Psoas muscle (tissue), 8 donors: ENCODE results near the gene MYO10. TPM values are rescaled to one million over a fixed set of nuclear protein-coding genes. Genes with fewer than 3 reads are reported as not detected.
"Not testable (repeated sequence)": the region's sequence is repeated elsewhere in the genome, so short reads cannot be mapped to it uniquely, and the experiment has no call there.

Experiments
- ATAC-seq, 4 donors: fragments of 200-7000 bp; cut with Tn5 transposase; one replicate each; pipeline ENCODE4 v1.9.1; 2020; ENCODE audit warnings: moderate library complexity in 3 of 4, mild to moderate bottlenecking in 2 of 4
- DNase-seq, 2 donors: peaks; one replicate each; pipeline ENCODE4 v3.0.0-alpha.2; 2020
- H3K27ac ChIP-seq: fragments of 200-600 bp; one replicate; pipeline ENCODE4 v1.8.0; 2022
- H3K27me3 ChIP-seq, 3 donors: fragments of 200-600 bp in 1 of 3; one replicate each; pipeline versions ENCODE4 v1.6.1 to v1.8.0; 2013 to 2022; ENCODE audit warnings: low read length in 2 of 3, mild to moderate bottlenecking in 2 of 3, moderate library complexity in 1 of 3; ENCODE audit not compliant: insufficient read depth in 3 of 3
- H3K36me3 ChIP-seq, 2 donors: fragments of 200-600 bp in 1 of 2; one replicate each; pipeline versions ENCODE4 v1.6.1 to v1.8.0; 2013 to 2022; ENCODE audit warnings: low read depth in 1 of 2, mild to moderate bottlenecking in 1 of 2, moderate library complexity in 1 of 2; ENCODE audit not compliant: insufficient read depth in 1 of 2
- H3K4me1 ChIP-seq: fragments of 200-600 bp; one replicate; pipeline ENCODE4 v1.8.0; 2022
- H3K4me3 ChIP-seq: fragments of 200-600 bp; one replicate; pipeline ENCODE4 v1.8.0; 2022; ENCODE audit warnings: mild to moderate bottlenecking
- H3K9me3 ChIP-seq: fragments of 200-600 bp; one replicate; pipeline ENCODE4 v1.8.0; 2022
- CTCF ChIP-seq: fragments of 200-600 bp; IDR thresholded peaks from one replicate; pipeline ENCODE4 v1.8.0; 2022; ENCODE audit warnings: antibody characterized with exemption
- WGBS, 3 donors: extraction: QIAGEN DNeasy Blood & Tissue Kit; methylation state at CpG; one replicate each; pipeline versions ENCODE4 v1.1.6 to v1.1.7; 2013; 5-methylcytosine and 5-hydroxymethylcytosine counted together
- intact Hi-C, 2 donors: fragments of 100-400 bp; cut with DNase I; formaldehyde crosslinking; loops; one replicate each; pipeline versions ENCODE4 v1.11.0 to v1.14.2; 2022
- polyA plus RNA-seq, 3 donors: library from polyadenylated mRNA; stranded (reverse); fragments of 200-250 nt; gene quantifications; one replicate each; pipeline ENCODE4 v1.2.3, GENCODE V29; 2013
- total RNA-seq, 4 donors: library from RNA; stranded (reverse); fragmentation: NEBNext Ultra II Directional in 2 of 4; extraction: Animal tissue kit (Norgen Biotek cat#: 25700) in 2 of 4; gene quantifications; one replicate each; pipeline versions ENCODE4 v1.2.1 to v1.2.4, GENCODE V29; 2021 to 2023
- donor health status: healthy with polysubstance abuse.
- donor health status: DM: no; HTN: no; CAD: no; lungs with moderate emphysema.
- donor health status: Bipolar disorder and iron deficiency.
- donor health status: healthy.
- donor health status: DM: yes; HTN: yes; CAD: no.
- donor health status: DM: no; HTN: no; CAD: no.
- donor health status: DM: no; HTN: no; CAD: no.
- donor health status: DM: yes; HTN: yes; CAD: no.

Gene MYO10
- total and polyA plus RNA-seq, 7 donors = 1.8 to 10.9 (median 10.0) TPM

- H3K9me3 ChIP-seq = no peaks in the 10 kb centered on the region
- no peak overlapping the region for H3K27ac ChIP-seq
- H3K4me1 ChIP-seq = no peaks in the 10 kb centered on the region
- WGBS, 3 donors = 85 to 91% (median 87%) methylated on average over 7 of the region's 7 CpGs
- intact Hi-C loops = no loop called here
- TF ChIP-seq CTCF = no peak
- no peaks in the 10 kb centered on the region for H3K36me3 ChIP-seq
- ATAC-seq = no peak
- no peak overlapping the region for H3K4me3 ChIP-seq
- no peak for DNase-seq
- no peaks in the 10 kb centered on the region for H3K27me3 ChIP-seq
These were observed 214.0 kb downstream of the MYO10 start for GRCh38 chr5:16722097-16722495.

GRCh38 chr5:16721151-16722096 is 214.7 kb downstream of the MYO10 start:
- DNase-seq (no peak), ATAC-seq (no peak)
- TF ChIP-seq CTCF = no peak
- no peaks in the 10 kb centered on the region for H3K4me1 ChIP-seq
- 80 to 83% (median 81%) methylated on average over 11 of the region's 11 CpGs for WGBS, 3 donors
- intact Hi-C loops = no loop called here
- H3K9me3 ChIP-seq = no peaks in the 10 kb centered on the region
- no peaks in the 10 kb centered on the region for H3K36me3 ChIP-seq
- H3K27ac ChIP-seq = no peak overlapping the region
- H3K27me3 ChIP-seq = no peaks in the 10 kb centered on the region
- no peak overlapping the region for H3K4me3 ChIP-seq

GRCh38 chr5:16718036-16718435 is 218.1 kb downstream of the MYO10 start:
- H3K4me1 ChIP-seq, H3K27me3 ChIP-seq, H3K27ac ChIP-seq, H3K4me3 ChIP-seq, intact Hi-C loops, ATAC-seq, H3K9me3 ChIP-seq, H3K36me3 ChIP-seq, DNase-seq: not testable (repeated sequence)
- 94 to 96% (median 95%) methylated on average over 20 to 23 of the region's 23 CpGs for WGBS, 3 donors

- no peak for DNase-seq
- ATAC-seq = no peak
- H3K9me3 ChIP-seq = no peaks in the 10 kb centered on the region
- intact Hi-C loops = no loop called here
- H3K4me3 ChIP-seq = peak overlapping the region; percentile 25
- WGBS, 3 donors = 37 to 43% (median 39%) methylated on average over 14 of the region's 14 CpGs
- H3K36me3 ChIP-seq = peaks cover 0 to 24% of the 10 kb centered on the region in 2 donors
- H3K27ac ChIP-seq = no peak overlapping the region
- TF ChIP-seq CTCF = no peak
- H3K4me1 ChIP-seq = no peaks in the 10 kb centered on the region
- H3K27me3 ChIP-seq = no peaks in the 10 kb centered on the region
These were observed 222.6 kb downstream of the MYO10 start for GRCh38 chr5:16713386-16713928.

- WGBS, 3 donors = 52 to 63% (median 60%) methylated on average over 2 of the region's 2 CpGs
- Histone ChIP-seq H3K27me3 (no peaks in the 10 kb centered on the region), H3K9me3 (no peaks in the 10 kb centered on the region), H3K4me3 (no peak overlapping the region), H3K4me1 (no peaks in the 10 kb centered on the region), H3K27ac (no peak overlapping the region), H3K36me3 (peaks cover 0 to 27% of the 10 kb centered on the region in 2 donors)
- no peak for TF ChIP-seq CTCF
- DNase-seq (no peak), ATAC-seq (no peak)
- intact Hi-C loops = no loop called here
These were observed 223.5 kb downstream of the MYO10 start for GRCh38 chr5:16712620-16713019.
